ENCODE data around the gene ABHD12B. TPM values are rescaled to one million over a fixed set of nuclear protein-coding genes. Genes with fewer than 3 reads are reported as not detected.

ABHD12B gene
- total and polyA plus RNA-seq, 2 donors (not counting 3 experiments of a cell fraction or from before 2014, with no cell fraction given), result not detected

- no peaks in the 10 kb centered on the region for H3K9me3 ChIP-seq (replicated peaks; ENCODE audit: control insufficient read depth, insufficient read depth, low read length)
- dilution Hi-C loops (cut with MboI; ENCODE audit: extremely low pct_ligation_motif_present, low sequenced_read_pairs) (no loop called here), intact Hi-C loops (cut with micrococcal nuclease) (no loop called here)
- H3K27ac ChIP-seq (ENCODE audit: insufficient read depth, low read depth, low read length), result no peak overlapping the region
- peak overlapping the region; percentile 55 to 79 (median 64) for H3K4me3 ChIP-seq (replicated peaks in 1 of 3; ENCODE audit: insufficient read depth in 1 of 3, low read depth in 1 of 3, low read length in 3 of 3)
- no peaks in the 10 kb centered on the region for H3K36me3 ChIP-seq (ENCODE audit: control insufficient read depth in 2 of 2, extremely low read depth in 1 of 2, insufficient read depth in 2 of 2, low read length in 2 of 2)
- H3K9ac ChIP-seq (replicated peaks; ENCODE audit: extremely low read depth, insufficient read depth, low read length), result peak overlapping the region; percentile 56
- FAIRE-seq (peak; percentile 77), DNase-seq (ENCODE audit: low read depth, low spot score) (peak; percentile 33)
- POLR2A ChIA-PET, result no interaction called here
- peaks cover 13% of the 10 kb centered on the region for H3K4me1 ChIP-seq (ENCODE audit: control insufficient read depth, extremely low read depth, insufficient read depth, low read length)
- no peaks in the 10 kb centered on the region for H3K9me1 ChIP-seq (replicated peaks; ENCODE audit: control insufficient read depth, extremely low read depth, insufficient read depth, low read length)
- H4K20me1 ChIP-seq (replicated peaks; ENCODE audit: control insufficient read depth, extremely low read depth, insufficient read depth, low read length), result no peaks in the 10 kb centered on the region
- H3K27me3 ChIP-seq (ENCODE audit: control insufficient read depth in 2 of 2, insufficient read depth in 2 of 2, low read length in 2 of 2), result no peaks in the 10 kb centered on the region
- no peak for TF ChIP-seq JUN (IDR thresholded peaks at IDR 0.05; ENCODE audit: borderline replicate concordance, insufficient read depth, insufficient read length, low read depth)
- no peak for TF ChIP-seq MAX (IDR thresholded peaks at IDR 0.05; ENCODE audit: insufficient read depth, insufficient read length)
- TF ChIP-seq CTCF (IDR thresholded peaks at IDR 0.05; ENCODE audit: extremely low read depth in 1 of 2, insufficient read depth in 1 of 2, low read depth in 1 of 2, low read length in 2 of 2), result no peak
- TF ChIP-seq EZH2 (IDR thresholded peaks at IDR 0.05; ENCODE audit: borderline replicate concordance, low read depth, low read length, severe bottlenecking), result no peak
- no peak for TF ChIP-seq GATA2 (IDR thresholded peaks at IDR 0.05; ENCODE audit: insufficient read depth, insufficient read length, low read depth, low read length)
- no peak for TF ChIP-seq POLR2A (IDR thresholded peaks at IDR 0.05; ENCODE audit: low read depth, low read length)
- no peak for TF ChIP-seq MYC (IDR thresholded peaks at IDR 0.05; ENCODE audit: low read depth, low read length)
- TF ChIP-seq POLR2AphosphoS5 (IDR thresholded peaks at IDR 0.05; ENCODE audit: insufficient read depth, low read depth, low read length), result no peak
- no peak for TF ChIP-seq FOS (IDR thresholded peaks at IDR 0.05; ENCODE audit: borderline replicate concordance, insufficient read depth, low read length)
- peak overlapping the region; percentile 95 for H2AFZ ChIP-seq (ENCODE audit: low read depth, low read length)
- BruUV-seq (replicated peaks), result no TSS peak
- peak overlapping the region; percentile 89 for H3K4me2 ChIP-seq (ENCODE audit: insufficient read depth, low read length)
- CTCF ChIA-PET, result interaction anchor here (1.5 to 1.9 kb wide), 3 partner anchors 12 to 21 kb away, joined by 3 to 8 read pairs (median 6); no protein-coding TSS in a partner anchor
- H3K79me2 ChIP-seq (ENCODE audit: control insufficient read depth, insufficient read depth, low read length), result peaks cover 3% of the 10 kb centered on the region
Observed at GRCh38 chr14:50943261-50943942, 71.5 kb downstream of the ABHD12B start.
